Progenitor cell of endocrine pancreas (in vitro differentiated cells): ENCODE data around the gene NECAB3. TPM values are rescaled to one million over a fixed set of nuclear protein-coding genes. Genes with fewer than 3 reads are reported as not detected.

Experiments used
- DNase-seq: peaks from one replicate; pipeline ENCODE4 v3.0.0; 2021; ENCODE audit warnings: low spot score; ENCODE audit not compliant: unreplicated experiment
- H3K27ac Mint-ChIP-seq: 2 replicates; pipeline ENCODE4 v1.8.0; 2021; ENCODE audit warnings: mild to moderate bottlenecking, moderate library complexity, mixed read lengths
- H3K27me3 Mint-ChIP-seq: 2 replicates; pipeline ENCODE4 v1.8.0; 2021; ENCODE audit warnings: mixed read lengths
- H3K36me3 Mint-ChIP-seq: 2 replicates; pipeline ENCODE4 v1.8.0; 2022; ENCODE audit warnings: mixed read lengths; ENCODE audit not compliant: insufficient read depth
- H3K4me1 Mint-ChIP-seq: 2 replicates; pipeline ENCODE4 v1.8.0; 2021; ENCODE audit warnings: low read depth, mixed read lengths
- H3K4me3 Mint-ChIP-seq: 2 replicates; pipeline ENCODE4 v1.8.0; 2021; ENCODE audit warnings: low read depth, mild to moderate bottlenecking, moderate library complexity, mixed read lengths
- H3K9me3 Mint-ChIP-seq: 2 replicates; pipeline ENCODE4 v1.8.0; 2021; ENCODE audit warnings: low read depth, mixed read lengths
- total RNA-seq: library from RNA; stranded (reverse); gene quantifications from 2 replicates; pipeline ENCODE4 v1.2.1, GENCODE V29; 2021
- TF ChIP-seq, protein P1 (sequence below): fragments of 200-600 bp; sonication (generic); IDR thresholded peaks from one replicate; pipeline ENCODE4 v1.5.0; 2021; ENCODE audit warnings: antibody characterized with exemption, mild to moderate bottlenecking; ENCODE audit not compliant: unreplicated experiment

The NECAB3 gene
- total RNA-seq, 1 donor from 2014 or later: 68.3 TPM

GRCh38 chr20:33685328-33686099, 11.3 kb upstream of the NECAB3 start:
- TF ChIP-seq, protein P1, sequence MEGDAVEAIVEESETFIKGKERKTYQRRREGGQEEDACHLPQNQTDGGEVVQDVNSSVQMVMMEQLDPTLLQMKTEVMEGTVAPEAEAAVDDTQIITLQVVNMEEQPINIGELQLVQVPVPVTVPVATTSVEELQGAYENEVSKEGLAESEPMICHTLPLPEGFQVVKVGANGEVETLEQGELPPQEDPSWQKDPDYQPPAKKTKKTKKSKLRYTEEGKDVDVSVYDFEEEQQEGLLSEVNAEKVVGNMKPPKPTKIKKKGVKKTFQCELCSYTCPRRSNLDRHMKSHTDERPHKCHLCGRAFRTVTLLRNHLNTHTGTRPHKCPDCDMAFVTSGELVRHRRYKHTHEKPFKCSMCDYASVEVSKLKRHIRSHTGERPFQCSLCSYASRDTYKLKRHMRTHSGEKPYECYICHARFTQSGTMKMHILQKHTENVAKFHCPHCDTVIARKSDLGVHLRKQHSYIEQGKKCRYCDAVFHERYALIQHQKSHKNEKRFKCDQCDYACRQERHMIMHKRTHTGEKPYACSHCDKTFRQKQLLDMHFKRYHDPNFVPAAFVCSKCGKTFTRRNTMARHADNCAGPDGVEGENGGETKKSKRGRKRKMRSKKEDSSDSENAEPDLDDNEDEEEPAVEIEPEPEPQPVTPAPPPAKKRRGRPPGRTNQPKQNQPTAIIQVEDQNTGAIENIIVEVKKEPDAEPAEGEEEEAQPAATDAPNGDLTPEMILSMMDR: peak; percentile 11
- Mint-ChIP-seq H3K4me3 (peak overlapping the region; percentile 77), H3K27me3 (no peaks in the 10 kb centered on the region), H3K27ac (peak overlapping the region; percentile 80), H3K4me1 (peaks cover 17% of the 10 kb centered on the region), H3K36me3 (peaks cover 2% of the 10 kb centered on the region), H3K9me3 (no peaks in the 10 kb centered on the region)
- peak; percentile 50 for DNase-seq

DNA sequence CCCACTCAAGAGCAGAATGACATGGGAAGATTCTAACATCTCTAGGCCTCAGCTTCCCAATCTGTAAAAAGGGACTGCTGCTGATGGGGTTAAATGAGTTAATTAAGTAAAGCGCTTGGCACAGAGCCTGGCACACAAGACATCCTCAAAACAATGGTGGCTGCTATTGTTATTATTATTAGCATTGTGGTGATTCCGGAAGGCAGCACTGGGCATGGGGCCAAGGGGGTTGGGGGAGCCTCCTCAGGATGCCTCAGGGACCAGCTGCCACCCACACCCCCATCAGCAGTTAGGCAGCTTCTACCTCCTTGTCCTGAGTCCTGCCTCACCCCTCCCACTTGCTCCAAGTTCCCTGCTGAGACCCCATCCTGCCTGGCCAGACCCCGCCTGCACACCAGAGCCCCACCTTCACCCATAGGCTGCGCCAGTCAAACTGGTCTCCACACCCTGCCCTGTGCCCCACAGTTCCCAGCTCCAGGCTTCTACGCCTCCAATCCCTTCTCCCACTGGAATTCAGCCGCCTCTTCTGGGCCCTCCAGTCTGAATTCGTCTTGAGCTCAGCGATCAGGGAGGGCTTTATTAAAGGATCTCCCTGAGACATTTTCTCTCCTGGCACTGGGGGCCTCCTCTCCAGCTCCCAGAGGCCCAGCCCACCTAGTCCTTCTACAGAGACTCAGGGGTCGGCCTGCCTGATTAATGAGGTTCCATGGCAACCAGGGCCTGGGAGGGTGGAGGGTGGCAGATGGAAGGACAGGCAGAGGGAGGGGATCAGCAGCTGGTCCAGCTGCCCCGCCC, 10.5 kb upstream of the NECAB3 start:
- Mint-ChIP-seq H3K27me3 (no peaks in the 10 kb centered on the region), H3K36me3 (peaks cover 2% of the 10 kb centered on the region), H3K9me3 (no peaks in the 10 kb centered on the region), H3K4me3 (peak overlapping the region; percentile 77), H3K4me1 (peaks cover 17% of the 10 kb centered on the region), H3K27ac (peak overlapping the region; percentile 93)
- TF ChIP-seq, protein P1: no peak
- no peak for DNase-seq

GRCh38 chr20:33681728-33682353, 7.6 kb upstream of the NECAB3 start:
- no peaks in the 10 kb centered on the region for H3K27me3 Mint-ChIP-seq

DNA sequence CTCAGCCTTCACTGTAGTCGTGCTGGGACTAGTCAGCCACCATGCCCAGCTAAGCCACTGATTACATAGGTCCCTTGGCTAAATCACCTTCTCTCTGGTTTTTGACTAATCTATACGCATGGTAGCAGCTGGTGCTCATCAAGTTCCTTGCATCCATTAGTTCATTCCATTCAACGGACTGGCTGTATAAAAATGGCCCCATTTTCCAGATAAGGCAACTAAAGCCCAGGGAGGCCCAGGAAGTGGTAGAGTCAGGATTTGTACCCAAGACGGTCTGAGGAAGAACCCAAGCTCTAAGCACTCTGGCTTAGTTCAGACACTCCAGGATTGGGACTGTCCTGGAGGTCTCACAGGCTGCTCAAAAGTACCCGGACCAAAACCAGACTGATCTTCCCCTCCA, 7.1 kb upstream of the NECAB3 start:
- peaks cover 8% of the 10 kb centered on the region for H3K4me1 Mint-ChIP-seq

More at GRCh38 chr20:33681728-33682353, 7.6 kb upstream of the NECAB3 start:
- Mint-ChIP-seq H3K4me3 (no peak overlapping the region), H3K4me1 (peaks cover 11% of the 10 kb centered on the region), H3K27ac (peak overlapping the region; percentile 9), H3K9me3 (no peaks in the 10 kb centered on the region), H3K36me3 (peaks cover 9% of the 10 kb centered on the region)
- DNase-seq: no peak
- TF ChIP-seq, protein P1: no peak

More for the DNA sequence above, 7.1 kb upstream of the NECAB3 start:
- no peaks in the 10 kb centered on the region for H3K9me3 Mint-ChIP-seq
- H3K27ac Mint-ChIP-seq: no peak overlapping the region
- TF ChIP-seq, protein P1: no peak
- H3K27me3 Mint-ChIP-seq: no peaks in the 10 kb centered on the region
- DNase-seq: no peak
- H3K36me3 Mint-ChIP-seq: peaks cover 9% of the 10 kb centered on the region
- H3K4me3 Mint-ChIP-seq: no peak overlapping the region
